Fibroblast of mammary gland (primary cell): ENCODE results near the gene FRMPD2.

Source experiments
- DNase-seq: peaks from one replicate; pipeline ENCODE4 v3.0.0-alpha.2; 2010; ENCODE audit warnings: low read depth
- H3K4me3 ChIP-seq: 2 replicates; pipeline ENCODE4 v1.5.1; 2011; ENCODE audit warnings: low read depth, mild to moderate bottlenecking, low read length, moderate library complexity; ENCODE audit not compliant: control insufficient read depth
- TF ChIP-seq, protein P1 (sequence below): conservative IDR thresholded peaks from 2 replicates; pipeline ENCODE4 v1.5.1; 2011; ENCODE audit warnings: low read depth, low read length, inconsistent platforms; ENCODE audit not compliant: control insufficient read depth, insufficient read depth

FRMPD2 gene, protein sequence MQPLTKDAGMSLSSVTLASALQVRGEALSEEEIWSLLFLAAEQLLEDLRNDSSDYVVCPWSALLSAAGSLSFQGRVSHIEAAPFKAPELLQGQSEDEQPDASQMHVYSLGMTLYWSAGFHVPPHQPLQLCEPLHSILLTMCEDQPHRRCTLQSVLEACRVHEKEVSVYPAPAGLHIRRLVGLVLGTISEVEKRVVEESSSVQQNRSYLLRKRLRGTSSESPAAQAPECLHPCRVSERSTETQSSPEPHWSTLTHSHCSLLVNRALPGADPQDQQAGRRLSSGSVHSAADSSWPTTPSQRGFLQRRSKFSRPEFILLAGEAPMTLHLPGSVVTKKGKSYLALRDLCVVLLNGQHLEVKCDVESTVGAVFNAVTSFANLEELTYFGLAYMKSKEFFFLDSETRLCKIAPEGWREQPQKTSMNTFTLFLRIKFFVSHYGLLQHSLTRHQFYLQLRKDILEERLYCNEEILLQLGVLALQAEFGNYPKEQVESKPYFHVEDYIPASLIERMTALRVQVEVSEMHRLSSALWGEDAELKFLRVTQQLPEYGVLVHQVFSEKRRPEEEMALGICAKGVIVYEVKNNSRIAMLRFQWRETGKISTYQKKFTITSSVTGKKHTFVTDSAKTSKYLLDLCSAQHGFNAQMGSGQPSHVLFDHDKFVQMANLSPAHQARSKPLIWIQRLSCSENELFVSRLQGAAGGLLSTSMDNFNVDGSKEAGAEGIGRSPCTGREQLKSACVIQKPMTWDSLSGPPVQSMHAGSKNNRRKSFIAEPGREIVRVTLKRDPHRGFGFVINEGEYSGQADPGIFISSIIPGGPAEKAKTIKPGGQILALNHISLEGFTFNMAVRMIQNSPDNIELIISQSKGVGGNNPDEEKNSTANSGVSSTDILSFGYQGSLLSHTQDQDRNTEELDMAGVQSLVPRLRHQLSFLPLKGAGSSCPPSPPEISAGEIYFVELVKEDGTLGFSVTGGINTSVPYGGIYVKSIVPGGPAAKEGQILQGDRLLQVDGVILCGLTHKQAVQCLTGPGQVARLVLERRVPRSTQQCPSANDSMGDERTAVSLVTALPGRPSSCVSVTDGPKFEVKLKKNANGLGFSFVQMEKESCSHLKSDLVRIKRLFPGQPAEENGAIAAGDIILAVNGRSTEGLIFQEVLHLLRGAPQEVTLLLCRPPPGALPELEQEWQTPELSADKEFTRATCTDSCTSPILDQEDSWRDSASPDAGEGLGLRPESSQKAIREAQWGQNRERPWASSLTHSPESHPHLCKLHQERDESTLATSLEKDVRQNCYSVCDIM (N-terminal part only)

DNA sequence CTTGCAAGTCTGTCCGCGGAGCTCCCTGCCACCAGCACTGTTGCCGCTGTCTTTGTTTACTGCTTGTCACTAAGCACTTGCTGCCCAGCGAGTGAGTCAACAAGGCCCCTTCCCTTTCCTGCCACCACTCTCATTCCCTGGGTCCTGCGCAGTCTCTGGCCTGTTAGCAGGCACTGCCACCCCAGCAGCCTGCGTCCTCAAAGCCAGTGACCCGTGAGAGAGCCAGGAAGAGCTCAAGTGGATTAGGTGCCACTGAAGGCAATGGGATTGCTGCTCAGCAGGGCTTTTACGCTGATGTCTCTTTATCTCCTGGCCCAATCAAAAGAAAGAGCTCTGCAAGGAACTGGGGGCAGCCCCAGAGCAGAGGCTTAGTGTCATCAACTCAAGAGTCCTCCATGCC, at the start of gene FRMPD2:
Gene FRMPD2, minus strand, starts transcription at position 61 of the 400 bp plus-strand sequence. CDS start 129 bp downstream, outside the sequence.
- no peak within 1 kb of the TSS for H3K4me3 ChIP-seq
- TF ChIP-seq, protein P1, sequence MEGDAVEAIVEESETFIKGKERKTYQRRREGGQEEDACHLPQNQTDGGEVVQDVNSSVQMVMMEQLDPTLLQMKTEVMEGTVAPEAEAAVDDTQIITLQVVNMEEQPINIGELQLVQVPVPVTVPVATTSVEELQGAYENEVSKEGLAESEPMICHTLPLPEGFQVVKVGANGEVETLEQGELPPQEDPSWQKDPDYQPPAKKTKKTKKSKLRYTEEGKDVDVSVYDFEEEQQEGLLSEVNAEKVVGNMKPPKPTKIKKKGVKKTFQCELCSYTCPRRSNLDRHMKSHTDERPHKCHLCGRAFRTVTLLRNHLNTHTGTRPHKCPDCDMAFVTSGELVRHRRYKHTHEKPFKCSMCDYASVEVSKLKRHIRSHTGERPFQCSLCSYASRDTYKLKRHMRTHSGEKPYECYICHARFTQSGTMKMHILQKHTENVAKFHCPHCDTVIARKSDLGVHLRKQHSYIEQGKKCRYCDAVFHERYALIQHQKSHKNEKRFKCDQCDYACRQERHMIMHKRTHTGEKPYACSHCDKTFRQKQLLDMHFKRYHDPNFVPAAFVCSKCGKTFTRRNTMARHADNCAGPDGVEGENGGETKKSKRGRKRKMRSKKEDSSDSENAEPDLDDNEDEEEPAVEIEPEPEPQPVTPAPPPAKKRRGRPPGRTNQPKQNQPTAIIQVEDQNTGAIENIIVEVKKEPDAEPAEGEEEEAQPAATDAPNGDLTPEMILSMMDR: no peak
- DNase-seq: no peak

DNA sequence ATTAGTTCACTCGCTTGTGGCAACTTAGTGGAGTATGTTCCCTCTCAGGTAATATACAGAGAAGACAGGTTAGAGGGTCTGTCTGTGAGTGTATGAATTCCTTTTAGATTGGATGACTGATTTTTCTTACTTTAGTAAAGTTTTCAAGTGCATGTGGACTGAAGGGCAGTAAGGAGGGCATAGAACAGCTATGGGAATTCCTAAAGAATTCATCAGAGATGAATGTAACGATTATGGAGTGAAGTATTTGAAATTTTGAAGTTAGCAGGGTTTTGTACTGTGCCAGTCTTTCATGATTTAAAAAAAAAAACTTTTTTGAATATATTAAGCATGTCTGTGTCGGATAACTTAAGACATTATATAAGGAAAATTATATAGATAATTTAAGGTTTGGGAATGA, 47.5 kb upstream of the FRMPD2 start:
- TF ChIP-seq, protein P1: no peak
- H3K4me3 ChIP-seq: no peak overlapping the region
- DNase-seq: no peak

DNA sequence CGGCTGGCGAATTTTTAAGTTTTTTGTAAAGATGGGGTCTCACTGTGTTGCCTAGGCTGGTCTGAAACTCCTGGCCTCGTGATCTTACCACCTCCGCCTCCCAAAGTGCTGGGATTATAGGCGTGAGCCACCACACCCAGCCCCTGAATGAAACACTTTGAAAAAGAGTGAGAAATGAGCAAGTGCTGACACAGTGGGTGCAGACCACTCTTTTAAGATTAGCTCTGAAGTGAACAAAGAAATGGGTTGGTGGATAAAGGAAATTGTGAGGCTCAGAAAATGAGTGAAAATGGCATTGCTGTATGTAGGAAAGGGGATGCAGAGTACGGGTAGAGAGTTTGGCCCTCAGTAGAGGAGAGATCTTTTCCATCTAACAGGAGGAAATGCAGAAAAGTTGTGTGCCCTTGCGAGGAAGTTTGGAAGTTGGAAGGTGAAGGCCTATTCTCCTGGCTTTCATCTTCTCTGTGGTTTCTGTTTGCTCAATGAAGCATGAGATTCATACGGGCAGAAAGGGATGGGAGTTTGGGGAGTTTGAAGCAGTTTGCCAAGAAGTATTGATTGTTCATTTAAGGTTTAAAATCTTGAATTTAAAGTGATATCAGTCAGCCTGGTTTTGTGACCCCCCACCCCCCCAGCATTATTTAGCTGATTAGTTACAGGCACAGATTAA, 43.0 kb upstream of the FRMPD2 start:
- no peak overlapping the region for H3K4me3 ChIP-seq
- TF ChIP-seq, protein P1: no peak
- no peak for DNase-seq

DNA sequence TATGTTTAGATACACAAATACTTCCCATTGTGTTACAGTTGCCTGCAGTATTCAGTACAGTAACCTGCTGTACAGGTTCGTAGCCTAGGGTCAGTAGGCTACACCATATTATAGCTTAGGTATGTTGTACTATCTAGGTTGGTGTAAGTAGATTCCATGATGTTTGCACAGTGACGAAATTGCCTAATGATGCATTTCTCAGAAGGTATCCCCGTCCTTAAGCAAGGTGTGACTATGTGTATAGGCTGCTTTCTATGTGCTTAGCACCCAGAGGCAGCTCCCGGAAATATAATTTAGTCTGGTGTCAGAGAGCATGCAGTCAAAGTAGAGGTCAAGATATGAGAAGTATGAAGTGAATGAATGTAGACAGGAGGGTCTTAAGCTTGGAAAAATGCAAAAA, 41.7 kb upstream of the FRMPD2 start:
- TF ChIP-seq, protein P1: no peak
- DNase-seq: no peak
- no peak overlapping the region for H3K4me3 ChIP-seq

DNA sequence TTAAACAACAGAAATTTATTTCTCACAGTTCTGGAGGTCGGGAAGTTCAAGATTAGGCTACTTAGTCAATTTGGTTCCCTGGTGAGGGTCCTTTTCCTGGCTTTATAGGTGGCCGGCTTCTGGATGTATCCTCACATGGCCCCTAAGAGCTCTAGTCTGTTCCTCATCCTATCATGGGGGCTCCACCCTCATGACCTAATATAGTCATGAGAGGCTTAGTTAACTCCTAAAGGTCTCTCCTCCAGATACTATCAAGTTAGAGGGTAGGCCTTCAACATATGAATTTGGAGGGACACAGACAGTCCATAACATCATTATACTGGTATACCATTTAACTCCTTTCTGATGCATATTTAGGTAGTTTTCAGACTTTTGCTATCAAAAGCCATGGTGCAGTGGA, 39.6 kb upstream of the FRMPD2 start:
- DNase-seq: no peak
- TF ChIP-seq, protein P1: no peak
- no peak overlapping the region for H3K4me3 ChIP-seq
